Gastroesophageal sphincter (tissue), 4 donors: Measurements from ENCODE around the gene TBX1. TPM values are rescaled to one million over a fixed set of nuclear protein-coding genes. Genes with fewer than 3 reads are reported as not detected.

Experiments
- ATAC-seq: fragments of 150-250 bp; one replicate; pipeline ENCODE4 v1.9.1; 2016; ENCODE audit warnings: mild to moderate bottlenecking, moderate library complexity
- H3K27ac ChIP-seq, 4 donors: fragments of 200-600 bp; sonication (generic) in 3 of 4; 1 replicate in 3 of 4; 2 replicates in 1 of 4; pipeline ENCODE4 v1.5.1; 2016 to 2019
- H3K27me3 ChIP-seq: fragments of 200-600 bp; sonication (generic); one replicate; pipeline ENCODE4 v1.5.1; 2019
- H3K36me3 ChIP-seq, 2 donors: fragments of 200-600 bp; sonication (generic); one replicate each; pipeline ENCODE4 v1.5.1; 2019; ENCODE audit warnings: control low read depth in 1 of 2
- H3K4me1 ChIP-seq, 3 donors: fragments of 200-600 bp; sonication (generic); 1 replicate in 2 of 3; 2 replicates in 1 of 3; pipeline ENCODE4 v1.5.1; 2016 to 2019; ENCODE audit warnings: control low read depth in 2 of 3
- H3K4me3 ChIP-seq, 2 donors: fragments of 200-600 bp; sonication (generic); one replicate each; pipeline ENCODE4 v1.5.1; 2019; ENCODE audit warnings: mild to moderate bottlenecking in 1 of 2, moderate library complexity in 1 of 2
- H3K9me3 ChIP-seq, 3 donors: fragments of 200-600 bp; sonication (generic); one replicate each; pipeline ENCODE4 v1.5.1; 2017 to 2019; ENCODE audit warnings: control low read depth in 2 of 3
- EP300 ChIP-seq: sonication (generic); formaldehyde crosslinking; IDR thresholded peaks from one replicate; pipeline ENCODE4 v1.6.1; 2017; ENCODE audit warnings: antibody characterized with exemption, mild to moderate bottlenecking
- POLR2A ChIP-seq, 2 donors: fragments of 450-650 bp; IDR thresholded peaks; one replicate each; pipeline ENCODE4 v1.6.1; 2017; ENCODE audit warnings: antibody characterized with exemption in 2 of 2, mild to moderate bottlenecking in 2 of 2, moderate library complexity in 1 of 2
- POLR2AphosphoS5 ChIP-seq: sonication (generic); formaldehyde crosslinking; IDR thresholded peaks from one replicate; pipeline ENCODE4 v1.6.1; 2017; ENCODE audit warnings: antibody characterized with exemption
- WGBS, 2 donors: methylation state at CpG; one replicate each; pipeline ENCODE4 v1.1.5; 2018; ENCODE audit warnings: low coverage in 1 of 2; 5-methylcytosine and 5-hydroxymethylcytosine counted together
- total RNA-seq, 4 donors: library from RNA; depleted of rRNA; stranded (reverse); fragments of >200 nt; gene quantifications; one replicate each; pipeline ENCODE4 v1.1.0, GENCODE V29; 2016
- TF ChIP-seq, protein P1 (sequence below), 4 experiments: fragments of 200-600 bp in 2 of 4; fragments of 450-650 bp in 2 of 4; sonication (generic) in 1 of 4; IDR thresholded peaks; one replicate each; pipeline ENCODE4 v1.5.1; 2017 to 2019; ENCODE audit warnings: antibody characterized with exemption in 4 of 4, mild to moderate bottlenecking in 2 of 4, moderate library complexity in 2 of 4

The TBX1 gene
- total RNA-seq, 4 donors from 2014 or later, result 0.31 to 2.7 (median 1.2) TPM

- H3K4me1 ChIP-seq, result no peaks in the 10 kb centered on the region
- H3K27me3 ChIP-seq, result no peaks in the 10 kb centered on the region
- H3K36me3 ChIP-seq, result peaks cover 0 to 31% of the 10 kb centered on the region in 2 donors
- 91% methylated on average over 7 of the region's 38 CpGs; no CpG with 5 or more reads in 1 of the 2 donors for WGBS, 2 donors
- no peak for ATAC-seq
- H3K9me3 ChIP-seq, result no peaks in the 10 kb centered on the region
- H3K4me3 ChIP-seq, result no peak overlapping the region
- TF ChIP-seq POLR2AphosphoS5, result no peak
- TF ChIP-seq, protein P1, sequence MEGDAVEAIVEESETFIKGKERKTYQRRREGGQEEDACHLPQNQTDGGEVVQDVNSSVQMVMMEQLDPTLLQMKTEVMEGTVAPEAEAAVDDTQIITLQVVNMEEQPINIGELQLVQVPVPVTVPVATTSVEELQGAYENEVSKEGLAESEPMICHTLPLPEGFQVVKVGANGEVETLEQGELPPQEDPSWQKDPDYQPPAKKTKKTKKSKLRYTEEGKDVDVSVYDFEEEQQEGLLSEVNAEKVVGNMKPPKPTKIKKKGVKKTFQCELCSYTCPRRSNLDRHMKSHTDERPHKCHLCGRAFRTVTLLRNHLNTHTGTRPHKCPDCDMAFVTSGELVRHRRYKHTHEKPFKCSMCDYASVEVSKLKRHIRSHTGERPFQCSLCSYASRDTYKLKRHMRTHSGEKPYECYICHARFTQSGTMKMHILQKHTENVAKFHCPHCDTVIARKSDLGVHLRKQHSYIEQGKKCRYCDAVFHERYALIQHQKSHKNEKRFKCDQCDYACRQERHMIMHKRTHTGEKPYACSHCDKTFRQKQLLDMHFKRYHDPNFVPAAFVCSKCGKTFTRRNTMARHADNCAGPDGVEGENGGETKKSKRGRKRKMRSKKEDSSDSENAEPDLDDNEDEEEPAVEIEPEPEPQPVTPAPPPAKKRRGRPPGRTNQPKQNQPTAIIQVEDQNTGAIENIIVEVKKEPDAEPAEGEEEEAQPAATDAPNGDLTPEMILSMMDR (IDR thresholded peaks at IDR 0.05), result no peak
- TF ChIP-seq POLR2A (IDR thresholded peaks at IDR 0.05), result no peak
- no peak for TF ChIP-seq EP300
- no peak overlapping the region for H3K27ac ChIP-seq
These were observed 45.9 kb downstream of the TBX1 start for GRCh38 chr22:19806213-19807160.

DNA sequence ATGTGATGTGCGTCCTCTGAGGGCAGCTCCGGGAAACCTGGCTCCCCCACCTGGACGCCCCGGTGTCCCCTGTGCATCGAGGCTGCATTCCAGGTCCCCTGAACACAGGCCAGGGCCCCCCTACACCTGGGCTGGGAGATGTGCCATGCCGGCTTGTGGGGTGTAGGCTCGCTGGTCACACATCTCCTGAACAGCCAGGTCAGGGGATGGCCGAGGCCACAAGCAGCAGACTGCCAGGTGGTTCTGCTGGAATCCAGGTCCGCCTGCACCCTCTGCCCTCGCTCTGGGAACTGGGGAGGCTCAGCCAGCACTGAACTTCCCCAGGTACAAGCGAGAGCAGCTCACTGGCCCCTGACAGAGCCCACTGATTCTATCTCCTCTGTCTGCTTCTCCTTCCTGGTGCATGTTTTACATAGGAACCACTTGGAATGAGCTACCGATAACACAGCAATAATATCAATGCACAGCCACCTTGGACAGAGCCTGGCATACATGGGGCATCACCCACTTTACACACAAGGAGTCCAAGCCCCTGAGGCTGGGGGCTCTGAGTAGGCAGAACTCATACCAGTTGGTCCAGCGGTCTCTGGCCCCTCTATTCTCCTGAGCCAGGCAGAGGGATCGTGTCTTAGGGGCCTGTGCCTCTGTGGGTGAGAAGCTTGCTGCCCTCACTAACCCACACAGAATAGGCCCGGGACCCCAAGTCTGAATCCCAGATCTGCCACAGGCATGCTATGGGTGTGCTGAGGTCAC is 46.8 kb downstream of the TBX1 start:
- Histone ChIP-seq H3K36me3 (peaks cover 0 to 31% of the 10 kb centered on the region in 2 donors), H3K27ac (no peak overlapping the region), H3K4me1 (no peaks in the 10 kb centered on the region), H3K9me3 (no peaks in the 10 kb centered on the region), H3K4me3 (no peak overlapping the region), H3K27me3 (no peaks in the 10 kb centered on the region)
- 80% methylated on average over 1 of the region's 15 CpGs; no CpG with 5 or more reads in 1 of the 2 donors for WGBS, 2 donors
- ATAC-seq, result no peak
- TF ChIP-seq EP300, result no peak
- TF ChIP-seq POLR2A (IDR thresholded peaks at IDR 0.05), result no peak
- no peak for TF ChIP-seq POLR2AphosphoS5

DNA sequence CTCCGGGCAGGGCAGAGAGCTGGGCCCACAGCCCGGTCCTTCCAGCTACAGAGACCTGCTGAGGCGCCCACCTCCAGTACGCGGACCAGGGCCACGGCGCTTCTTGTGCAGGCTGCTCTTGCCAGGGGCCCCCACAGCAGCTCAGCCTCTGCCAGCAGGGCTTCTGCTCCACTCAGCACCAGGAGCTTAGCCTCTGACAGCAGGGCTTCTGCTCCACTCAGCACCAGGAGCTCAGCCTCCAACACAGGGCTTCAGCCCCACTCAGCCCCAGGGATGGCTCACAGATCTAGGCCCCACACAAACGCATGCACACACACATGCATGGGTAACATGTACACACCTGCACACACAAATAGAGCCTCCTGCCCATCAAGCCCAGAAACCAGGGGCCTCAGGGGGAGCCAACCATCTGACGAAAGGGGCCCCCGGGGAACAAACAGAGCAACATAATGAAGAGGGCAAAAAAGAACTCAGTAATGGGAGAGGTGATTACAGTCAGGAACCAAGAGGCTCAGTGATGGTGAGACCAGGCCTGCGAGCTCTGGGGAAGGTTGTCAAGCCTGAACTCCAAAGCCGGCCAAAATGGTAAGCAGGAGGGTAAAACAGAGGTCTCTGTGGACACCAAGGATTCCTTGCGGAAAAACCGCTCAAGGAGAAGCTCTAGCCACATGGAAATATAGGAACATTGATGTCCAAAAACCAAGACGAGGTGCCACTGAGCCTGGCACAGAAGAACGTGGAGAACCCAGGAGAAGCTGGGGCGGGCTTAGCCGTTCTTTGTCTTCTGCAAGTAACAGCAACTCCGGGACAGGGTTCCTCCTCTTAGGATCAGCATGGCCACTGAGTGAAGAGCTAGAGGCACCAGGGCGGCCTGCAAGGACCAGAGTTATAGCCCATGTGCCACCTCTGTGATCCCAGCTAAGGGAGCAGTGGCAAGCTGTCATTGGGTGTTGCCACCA is 47.6 kb downstream of the TBX1 start:
- H3K4me3 ChIP-seq, result no peak overlapping the region
- TF ChIP-seq POLR2A (IDR thresholded peaks at IDR 0.05) (no peak), POLR2AphosphoS5 (no peak), EP300 (no peak)
- TF ChIP-seq, protein P1 (IDR thresholded peaks at IDR 0.05), result no peak
- H3K27ac ChIP-seq, result no peak overlapping the region
- peaks cover 0 to 26% of the 10 kb centered on the region in 2 donors for H3K36me3 ChIP-seq
- 91 to 92% methylated on average over 4 to 11 of the region's 20 CpGs for WGBS, 2 donors
- no peaks in the 10 kb centered on the region for H3K4me1 ChIP-seq
- H3K27me3 ChIP-seq, result no peaks in the 10 kb centered on the region
- ATAC-seq, result no peak
- no peaks in the 10 kb centered on the region for H3K9me3 ChIP-seq

DNA sequence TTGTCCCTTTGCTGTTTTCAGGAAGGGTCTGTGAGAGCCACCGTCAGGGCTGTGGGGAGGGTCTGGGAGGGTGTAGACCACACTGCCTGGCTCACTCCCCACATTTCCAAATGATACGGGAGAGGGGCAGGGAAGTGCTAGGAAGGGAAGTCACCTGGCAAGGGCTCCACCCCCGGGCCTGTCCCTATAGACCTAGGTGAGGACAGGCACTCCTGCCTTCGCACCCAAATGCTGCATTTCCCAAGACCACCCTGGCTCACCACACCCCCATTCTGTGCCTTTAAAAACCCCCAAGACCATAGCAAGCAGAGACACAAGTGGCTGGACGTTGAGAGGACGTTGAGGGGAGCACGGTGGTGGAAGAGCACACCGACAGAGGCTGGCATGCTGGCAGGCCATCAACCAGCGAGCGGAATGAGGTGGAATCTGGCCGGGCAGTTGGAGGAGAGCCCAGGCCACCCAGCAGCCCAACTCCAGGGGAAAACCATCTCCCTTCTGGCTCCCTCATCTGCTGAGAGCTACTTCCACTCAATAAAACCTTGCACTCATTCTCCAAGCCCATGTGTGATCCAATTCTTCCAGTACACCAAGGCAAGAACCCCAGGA is 48.4 kb downstream of the TBX1 start:
- no peaks in the 10 kb centered on the region for H3K4me1 ChIP-seq
- no peak overlapping the region for H3K27ac ChIP-seq
- WGBS, 2 donors, result 100% methylated on average over 1 of the region's 11 CpGs; no CpG with 5 or more reads in 1 of the 2 donors
- no peak overlapping the region for H3K4me3 ChIP-seq
- H3K36me3 ChIP-seq, result peaks cover 0 to 22% of the 10 kb centered on the region in 2 donors
- ATAC-seq, result no peak
- H3K9me3 ChIP-seq, result no peaks in the 10 kb centered on the region
- TF ChIP-seq, protein P1 (IDR thresholded peaks at IDR 0.05), result no peak
- TF ChIP-seq EP300, result no peak
- no peak for TF ChIP-seq POLR2A (IDR thresholded peaks at IDR 0.05)
- no peak for TF ChIP-seq POLR2AphosphoS5
- no peaks in the 10 kb centered on the region for H3K27me3 ChIP-seq
